Muscle layer of colon (tissue), 2 donors: Measurements from ENCODE around the gene CHCHD6.

ENCODE experiments used
- H3K27ac ChIP-seq: one replicate; pipeline ENCODE4 v1.7.0; 2013; ENCODE audit warnings: low read depth, mild to moderate bottlenecking, low read length, moderate library complexity
- H3K27me3 ChIP-seq, 2 donors: one replicate each; pipeline ENCODE4 v1.7.0; 2013; ENCODE audit warnings: low read length in 2 of 2, mild to moderate bottlenecking in 2 of 2; ENCODE audit not compliant: insufficient read depth in 2 of 2, control insufficient read depth in 1 of 2
- H3K36me3 ChIP-seq: one replicate; pipeline ENCODE4 v1.7.0; 2013; ENCODE audit warnings: mild to moderate bottlenecking, low read length; ENCODE audit not compliant: insufficient read depth
- H3K4me1 ChIP-seq: one replicate; pipeline ENCODE4 v1.7.0; 2013; ENCODE audit warnings: mild to moderate bottlenecking, low read length; ENCODE audit not compliant: insufficient read depth
- H3K4me3 ChIP-seq, 2 donors: one replicate each; pipeline ENCODE4 v1.7.0; 2013; ENCODE audit warnings: low read length in 2 of 2, low read depth in 1 of 2, mild to moderate bottlenecking in 1 of 2, moderate library complexity in 1 of 2
- H3K9ac ChIP-seq: one replicate; pipeline ENCODE4 v1.7.0; 2013; ENCODE audit warnings: low read length
- H3K9me3 ChIP-seq: one replicate; pipeline ENCODE4 v1.7.0; 2013; ENCODE audit warnings: mild to moderate bottlenecking, low read length
- donor health status: abdominal sarcoma.
- donor health status: Adenocarcinoma of cecum.

CHCHD6 gene

GRCh38 chr3:126885425-126885824 lies 181.4 kb downstream of the CHCHD6 start:
- Histone ChIP-seq H3K36me3 (no peaks in the 10 kb centered on the region), H3K4me1 (no peaks in the 10 kb centered on the region), H3K9ac (no peak overlapping the region), H3K9me3 (no peaks in the 10 kb centered on the region), H3K4me3 (no peak overlapping the region), H3K27ac (no peak overlapping the region), H3K27me3 (no peaks in the 10 kb centered on the region)

GRCh38 chr3:126886217-126886616 lies 182.2 kb downstream of the CHCHD6 start:
- Histone ChIP-seq H3K4me1 (no peaks in the 10 kb centered on the region), H3K36me3 (no peaks in the 10 kb centered on the region), H3K27me3 (no peaks in the 10 kb centered on the region), H3K27ac (no peak overlapping the region), H3K9ac (no peak overlapping the region), H3K4me3 (no peak overlapping the region), H3K9me3 (no peaks in the 10 kb centered on the region)

GRCh38 chr3:126887686-126888085 lies 183.6 kb downstream of the CHCHD6 start:
- Histone ChIP-seq H3K4me1 (no peaks in the 10 kb centered on the region), H3K27ac (no peak overlapping the region), H3K9me3 (no peaks in the 10 kb centered on the region), H3K4me3 (no peak overlapping the region), H3K9ac (no peak overlapping the region), H3K27me3 (no peaks in the 10 kb centered on the region), H3K36me3 (no peaks in the 10 kb centered on the region)

GRCh38 chr3:126888186-126888760 lies 184.2 kb downstream of the CHCHD6 start:
- no peaks in the 10 kb centered on the region for H3K9me3 ChIP-seq
- no peaks in the 10 kb centered on the region for H3K4me1 ChIP-seq
- no peak overlapping the region for H3K27ac ChIP-seq
- no peak overlapping the region for H3K9ac ChIP-seq
- H3K4me3 ChIP-seq: no peak overlapping the region
- no peaks in the 10 kb centered on the region for H3K27me3 ChIP-seq
- H3K36me3 ChIP-seq: no peaks in the 10 kb centered on the region

GRCh38 chr3:126889276-126890201 lies 185.5 kb downstream of the CHCHD6 start:
- Histone ChIP-seq H3K27me3 (no peaks in the 10 kb centered on the region), H3K4me1 (no peaks in the 10 kb centered on the region), H3K4me3 (no peak overlapping the region), H3K9ac (no peak overlapping the region), H3K27ac (no peak overlapping the region), H3K9me3 (no peaks in the 10 kb centered on the region), H3K36me3 (no peaks in the 10 kb centered on the region)

- no peaks in the 10 kb centered on the region for H3K4me1 ChIP-seq
- H3K36me3 ChIP-seq: no peaks in the 10 kb centered on the region
- H3K27me3 ChIP-seq: no peaks in the 10 kb centered on the region
- no peak overlapping the region for H3K27ac ChIP-seq
- no peak overlapping the region for H3K4me3 ChIP-seq
- H3K9ac ChIP-seq: no peak overlapping the region
- no peaks in the 10 kb centered on the region for H3K9me3 ChIP-seq
Observed at GRCh38 chr3:126891141-126891540, 187.1 kb downstream of the CHCHD6 start.

- Histone ChIP-seq H3K27me3 (no peaks in the 10 kb centered on the region), H3K4me3 (no peak overlapping the region), H3K9ac (no peak overlapping the region), H3K36me3 (no peaks in the 10 kb centered on the region), H3K9me3 (no peaks in the 10 kb centered on the region), H3K4me1 (no peaks in the 10 kb centered on the region), H3K27ac (no peak overlapping the region)
Observed at GRCh38 chr3:126891791-126892190, 187.8 kb downstream of the CHCHD6 start.

- H3K9ac ChIP-seq: no peak overlapping the region
Observed at GRCh38 chr3:126893651-126894050, 189.6 kb downstream of the CHCHD6 start.

GRCh38 chr3:126894475-126894874 lies 190.4 kb downstream of the CHCHD6 start:
- H3K9ac ChIP-seq: no peak overlapping the region
- H3K9me3 ChIP-seq: no peaks in the 10 kb centered on the region
- H3K36me3 ChIP-seq: no peaks in the 10 kb centered on the region
- no peaks in the 10 kb centered on the region for H3K27me3 ChIP-seq
- no peak overlapping the region for H3K27ac ChIP-seq
- no peak overlapping the region for H3K4me3 ChIP-seq
- no peaks in the 10 kb centered on the region for H3K4me1 ChIP-seq

More at GRCh38 chr3:126893651-126894050, 189.6 kb downstream of the CHCHD6 start:
- no peaks in the 10 kb centered on the region for H3K4me1 ChIP-seq
- H3K36me3 ChIP-seq: no peaks in the 10 kb centered on the region
- H3K9me3 ChIP-seq: no peaks in the 10 kb centered on the region
- H3K27ac ChIP-seq: no peak overlapping the region
- no peak overlapping the region for H3K4me3 ChIP-seq
- no peaks in the 10 kb centered on the region for H3K27me3 ChIP-seq

GRCh38 chr3:126895178-126896066 lies 191.4 kb downstream of the CHCHD6 start:
- Histone ChIP-seq H3K4me1 (no peaks in the 10 kb centered on the region), H3K4me3 (no peak overlapping the region), H3K27ac (no peak overlapping the region), H3K36me3 (no peaks in the 10 kb centered on the region), H3K27me3 (no peaks in the 10 kb centered on the region), H3K9me3 (no peaks in the 10 kb centered on the region), H3K9ac (no peak overlapping the region)

- no peak overlapping the region for H3K9ac ChIP-seq
- no peak overlapping the region for H3K27ac ChIP-seq
Observed at GRCh38 chr3:126896067-126896441, 192.0 kb downstream of the CHCHD6 start.

More at GRCh38 chr3:126896067-126896441, 192.0 kb downstream of the CHCHD6 start:
- Histone ChIP-seq H3K36me3 (no peaks in the 10 kb centered on the region), H3K4me1 (no peaks in the 10 kb centered on the region), H3K9me3 (no peaks in the 10 kb centered on the region), H3K27me3 (no peaks in the 10 kb centered on the region), H3K4me3 (no peak overlapping the region)
